Skeletal muscle satellite cell (primary cell): Measurements from ENCODE around the gene PREX1.

Experiments used
- H3K27me3 ChIP-seq: 2 replicates; pipeline ENCODE4 v1.7.0; 2013; ENCODE audit warnings: low read length; ENCODE audit not compliant: control insufficient read depth, insufficient read depth
- H3K36me3 ChIP-seq: 2 replicates; pipeline ENCODE4 v1.7.0; 2013; ENCODE audit warnings: mild to moderate bottlenecking, control low read depth, low read length; ENCODE audit not compliant: insufficient read depth
- H3K4me1 ChIP-seq: 2 replicates; pipeline ENCODE4 v1.7.0; 2013; ENCODE audit warnings: low read length; ENCODE audit not compliant: control insufficient read depth, insufficient read depth
- H3K4me2 ChIP-seq: 2 replicates; pipeline ENCODE4 v1.7.0; 2013; ENCODE audit warnings: mild to moderate bottlenecking, low read length
- H3K4me3 ChIP-seq: 2 replicates; pipeline ENCODE4 v1.7.0; 2013; ENCODE audit warnings: low read length
- H3K9ac ChIP-seq: 2 replicates; pipeline ENCODE4 v1.7.0; 2013; ENCODE audit warnings: mild to moderate bottlenecking, low read depth, low read length, moderate library complexity
- H3K9me3 ChIP-seq: replicated peaks from 2 replicates; pipeline ENCODE4 v1.7.0; 2013; ENCODE audit warnings: mild to moderate bottlenecking, control low read depth, low read length

Gene PREX1

DNA sequence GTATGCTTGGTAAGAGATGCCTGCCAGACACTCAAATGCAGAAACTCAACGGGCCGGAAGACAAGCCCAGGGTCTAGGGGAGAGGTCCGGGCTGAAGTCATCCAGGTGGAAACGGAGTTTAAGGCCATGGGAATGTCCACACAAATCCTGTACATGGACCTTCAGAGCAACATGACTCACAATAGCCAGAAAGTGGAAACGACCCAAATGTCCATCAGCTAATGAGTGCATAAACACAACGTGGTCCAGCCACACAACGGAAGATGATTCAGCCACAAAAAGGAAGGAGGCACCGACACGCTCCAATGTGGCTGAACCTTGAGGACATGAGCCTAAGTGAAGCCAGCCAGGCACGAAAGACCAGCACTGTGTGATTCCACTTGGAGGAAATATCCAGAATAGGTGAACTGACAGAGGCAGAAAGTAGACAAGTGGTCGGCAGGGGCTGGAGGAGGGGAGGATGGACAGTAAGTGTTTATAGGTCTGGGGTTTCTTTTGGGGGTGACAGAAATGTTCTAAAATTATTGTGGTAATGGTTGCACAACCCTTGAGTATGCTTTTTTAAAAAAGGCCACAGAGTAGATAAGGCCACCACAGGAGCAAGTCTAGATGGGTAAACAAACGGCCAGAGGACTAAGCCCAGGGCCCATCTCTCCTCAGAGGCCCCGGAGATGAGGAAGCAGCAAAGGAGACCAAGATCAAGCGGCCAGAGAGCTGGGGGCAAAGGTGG lies 105.6 kb downstream of the PREX1 start:
- Histone ChIP-seq H3K4me3 (no peak overlapping the region), H3K9ac (no peak overlapping the region), H3K4me1 (peaks cover 33% of the 10 kb centered on the region), H3K4me2 (peak overlapping the region; percentile 14), H3K9me3 (no peaks in the 10 kb centered on the region), H3K36me3 (no peaks in the 10 kb centered on the region), H3K27me3 (no peaks in the 10 kb centered on the region)

DNA sequence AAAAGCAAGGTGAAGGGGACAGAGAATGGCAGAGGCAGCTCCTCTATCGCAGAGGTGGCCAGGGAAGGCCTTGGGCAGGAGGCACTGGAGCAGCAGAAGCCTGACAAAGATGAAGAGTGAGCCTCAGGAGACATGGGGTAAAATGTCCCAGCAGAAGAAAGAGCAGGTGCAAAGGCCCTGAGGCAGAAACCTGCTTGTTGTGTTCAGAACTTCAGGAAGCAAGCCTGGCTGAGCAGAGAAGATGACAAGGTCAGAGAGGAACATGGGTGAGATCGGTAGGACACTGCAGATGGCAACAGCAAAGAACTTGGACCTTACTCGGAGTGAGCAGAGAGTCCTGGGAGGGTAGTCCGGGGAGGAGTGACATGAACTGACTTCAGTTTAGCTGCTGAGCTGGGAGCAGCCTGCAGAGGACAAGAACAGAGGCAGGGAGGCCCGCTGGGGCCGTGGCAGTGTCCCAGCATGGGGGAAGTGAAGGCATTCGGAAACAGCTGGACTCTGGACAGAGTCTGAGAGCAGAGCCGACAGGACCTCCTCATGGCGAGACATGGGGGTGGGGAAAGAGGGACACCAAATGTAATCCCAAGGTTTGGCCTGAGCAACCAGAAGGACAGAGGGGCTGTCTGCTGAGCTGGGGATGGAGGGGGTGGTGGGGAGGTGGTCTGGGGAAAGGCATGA lies 106.3 kb downstream of the PREX1 start:
- no peaks in the 10 kb centered on the region for H3K27me3 ChIP-seq
- no peaks in the 10 kb centered on the region for H3K9me3 ChIP-seq
- no peak overlapping the region for H3K4me3 ChIP-seq
- H3K9ac ChIP-seq, result no peak overlapping the region
- no peaks in the 10 kb centered on the region for H3K36me3 ChIP-seq
- no peak overlapping the region for H3K4me2 ChIP-seq
- peaks cover 33% of the 10 kb centered on the region for H3K4me1 ChIP-seq

DNA sequence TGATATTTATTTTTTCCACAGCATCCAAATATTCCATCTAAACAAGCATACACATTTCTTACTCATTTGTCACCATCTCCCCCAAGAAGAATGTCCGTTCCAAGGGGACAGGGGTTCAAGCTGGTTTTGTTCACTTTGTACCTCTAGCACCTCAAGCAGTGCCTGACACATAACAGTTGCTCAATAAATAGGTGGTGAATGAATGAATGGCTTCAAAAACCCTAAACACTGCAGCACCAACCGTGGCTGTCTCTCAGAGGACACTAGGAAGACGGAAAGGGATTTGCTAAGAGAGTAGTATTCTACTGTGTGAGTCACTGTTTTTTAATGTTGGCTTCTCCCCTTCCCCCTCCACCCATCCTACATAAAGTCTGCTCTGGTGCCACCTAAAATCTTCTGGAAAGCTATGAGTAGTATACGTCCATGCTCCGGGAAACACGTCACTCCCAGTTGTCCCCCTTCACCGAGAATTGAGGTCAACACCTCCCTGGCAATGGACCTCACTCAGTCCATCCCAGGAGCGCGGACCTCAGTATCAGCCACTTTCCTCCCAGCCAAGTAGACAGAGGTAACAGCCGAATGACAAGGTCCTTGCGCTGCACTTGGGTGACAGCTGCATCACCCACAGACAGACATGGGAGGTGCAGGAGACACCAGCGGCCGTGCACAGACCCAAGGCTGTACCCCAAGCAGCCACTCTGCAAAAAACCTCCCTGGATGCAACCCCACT lies 107.4 kb downstream of the PREX1 start:
- Histone ChIP-seq H3K9me3 (no peaks in the 10 kb centered on the region), H3K4me3 (no peak overlapping the region), H3K36me3 (no peaks in the 10 kb centered on the region), H3K9ac (no peak overlapping the region), H3K27me3 (no peaks in the 10 kb centered on the region), H3K4me2 (peak overlapping the region; percentile 14), H3K4me1 (peaks cover 33% of the 10 kb centered on the region)

DNA sequence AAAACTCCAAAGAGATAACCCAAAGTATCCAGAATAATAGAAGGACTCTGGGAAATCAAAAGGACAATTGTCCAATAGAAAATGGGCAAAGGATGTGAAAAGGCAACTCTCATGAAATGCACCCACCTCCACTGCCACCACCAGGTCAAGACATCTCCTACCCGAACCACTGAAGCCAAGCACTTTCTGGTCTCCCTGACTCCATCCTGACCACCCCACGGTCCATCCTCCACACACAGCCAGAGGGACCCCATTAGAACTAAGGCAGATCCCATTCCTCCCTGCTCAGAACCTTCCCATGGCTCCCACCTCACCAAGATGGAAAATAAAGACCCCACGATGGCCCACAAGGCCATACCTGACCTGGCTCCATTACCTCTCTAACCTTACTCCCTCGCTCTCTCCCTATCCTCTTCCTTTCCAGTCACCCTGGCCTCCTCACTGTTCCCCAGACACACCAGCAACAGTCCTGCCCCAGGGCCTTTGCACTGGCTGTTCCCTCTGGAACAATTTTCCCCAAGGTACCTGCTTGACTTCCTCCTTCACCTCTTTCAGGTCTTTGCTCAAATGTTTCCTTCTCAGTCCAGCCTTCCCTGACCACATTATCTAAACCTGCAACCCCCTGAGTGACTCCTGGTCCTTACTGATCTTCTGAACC lies 108.1 kb downstream of the PREX1 start:
- peaks cover 33% of the 10 kb centered on the region for H3K4me1 ChIP-seq
- H3K36me3 ChIP-seq, result no peaks in the 10 kb centered on the region
- H3K4me3 ChIP-seq, result no peak overlapping the region
- no peak overlapping the region for H3K9ac ChIP-seq
- H3K27me3 ChIP-seq, result no peaks in the 10 kb centered on the region
- no peaks in the 10 kb centered on the region for H3K9me3 ChIP-seq
- H3K4me2 ChIP-seq, result no peak overlapping the region

DNA sequence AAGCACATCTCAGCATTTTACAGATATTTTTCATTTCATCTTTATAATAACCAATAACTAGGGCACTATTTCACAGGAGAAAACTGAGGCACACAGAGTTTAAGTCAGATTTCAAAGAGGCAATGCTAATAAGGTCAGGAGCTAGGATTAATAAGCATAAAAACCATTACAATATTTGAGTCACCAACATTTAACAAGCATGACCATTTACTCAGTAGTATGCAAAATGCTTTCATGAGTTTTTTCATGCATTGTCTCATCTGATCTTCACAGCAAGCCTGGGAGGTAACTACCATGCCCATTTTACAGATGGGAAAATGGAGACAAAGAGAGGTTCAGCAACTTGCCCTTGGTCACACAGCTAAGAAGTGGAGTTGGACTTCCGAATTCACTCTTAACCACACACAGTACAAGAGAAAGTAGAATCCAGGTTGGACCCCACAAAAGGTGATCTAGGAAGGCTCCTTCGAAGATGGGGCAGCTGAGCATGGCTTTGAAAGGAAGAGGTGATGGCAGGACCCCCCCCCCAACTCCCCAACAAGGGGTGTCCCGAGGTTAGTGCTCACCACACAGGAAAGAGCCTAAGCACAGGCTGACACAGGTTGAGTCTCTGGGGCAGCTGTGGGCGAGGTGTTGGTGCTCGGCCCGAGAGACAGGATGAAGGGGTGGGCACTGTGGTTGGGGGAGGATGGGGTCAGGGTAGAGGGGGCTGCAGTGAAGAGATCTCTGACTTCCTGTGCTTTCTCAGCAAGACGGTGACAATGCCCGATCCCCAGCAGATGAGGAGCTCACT lies 108.8 kb downstream of the PREX1 start:
- Histone ChIP-seq H3K4me3 (no peak overlapping the region), H3K27me3 (no peaks in the 10 kb centered on the region), H3K36me3 (no peaks in the 10 kb centered on the region), H3K9ac (no peak overlapping the region), H3K4me2 (no peak overlapping the region), H3K9me3 (no peaks in the 10 kb centered on the region), H3K4me1 (peaks cover 33% of the 10 kb centered on the region)

DNA sequence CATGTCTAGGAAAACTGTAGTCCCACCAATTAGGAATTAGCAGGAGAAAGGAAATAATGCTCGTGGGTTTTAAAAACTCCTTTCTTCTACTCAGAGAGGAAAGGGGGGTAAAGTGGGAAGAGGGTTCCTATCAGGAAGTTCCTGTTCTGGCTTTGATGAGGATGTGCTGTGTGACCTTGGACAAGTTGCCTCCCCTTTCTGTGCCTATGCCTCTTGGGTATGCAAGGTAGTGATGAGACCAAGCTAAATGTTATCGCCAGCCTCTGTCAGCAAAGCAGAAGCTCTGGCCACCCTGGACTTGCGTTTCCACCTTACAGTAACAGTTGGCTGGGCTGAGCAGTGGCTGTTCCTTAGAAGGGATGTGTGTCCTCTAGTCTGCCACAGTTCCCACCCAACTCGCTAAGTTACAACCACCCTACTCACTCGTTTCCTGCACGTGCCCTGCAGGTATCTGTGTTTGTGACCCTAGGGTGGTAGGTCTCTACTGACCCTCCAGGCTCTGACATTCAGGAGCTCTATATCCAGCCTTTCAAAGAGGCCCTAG lies 110.0 kb downstream of the PREX1 start:
- Histone ChIP-seq H3K4me2 (no peak overlapping the region), H3K27me3 (no peaks in the 10 kb centered on the region), H3K36me3 (no peaks in the 10 kb centered on the region), H3K4me1 (peaks cover 21% of the 10 kb centered on the region), H3K9me3 (no peaks in the 10 kb centered on the region), H3K9ac (no peak overlapping the region), H3K4me3 (no peak overlapping the region)

DNA sequence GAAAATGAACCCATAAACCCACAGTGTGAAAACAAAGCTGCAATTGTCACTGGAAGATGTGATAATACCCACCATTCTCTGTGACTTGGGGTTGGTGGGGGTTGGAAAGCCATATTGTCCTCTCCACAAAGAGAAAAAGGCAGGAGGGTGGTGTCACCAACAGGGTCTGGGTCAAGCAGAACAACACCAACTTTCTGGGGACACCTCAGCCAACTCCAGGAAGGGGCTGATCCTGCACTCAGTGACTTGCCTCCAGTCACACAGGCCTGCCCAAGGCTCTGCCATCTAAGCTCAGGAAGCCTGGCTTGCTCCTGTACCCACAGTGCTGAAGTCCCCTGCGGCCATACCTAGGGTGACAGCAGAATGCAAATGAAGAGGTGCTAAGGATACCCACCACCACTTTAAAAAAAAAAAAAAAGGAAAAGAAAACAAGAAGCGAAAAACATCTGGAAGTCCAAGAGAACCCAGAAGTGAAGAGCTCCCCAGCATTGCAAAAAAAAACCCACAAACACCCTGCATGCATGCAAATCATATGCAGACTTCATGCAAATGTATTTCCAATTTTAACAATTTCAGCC lies 110.6 kb downstream of the PREX1 start:
- Histone ChIP-seq H3K4me1 (peaks cover 15% of the 10 kb centered on the region), H3K27me3 (no peaks in the 10 kb centered on the region), H3K4me2 (no peak overlapping the region), H3K9ac (no peak overlapping the region), H3K36me3 (no peaks in the 10 kb centered on the region), H3K9me3 (no peaks in the 10 kb centered on the region), H3K4me3 (no peak overlapping the region)

DNA sequence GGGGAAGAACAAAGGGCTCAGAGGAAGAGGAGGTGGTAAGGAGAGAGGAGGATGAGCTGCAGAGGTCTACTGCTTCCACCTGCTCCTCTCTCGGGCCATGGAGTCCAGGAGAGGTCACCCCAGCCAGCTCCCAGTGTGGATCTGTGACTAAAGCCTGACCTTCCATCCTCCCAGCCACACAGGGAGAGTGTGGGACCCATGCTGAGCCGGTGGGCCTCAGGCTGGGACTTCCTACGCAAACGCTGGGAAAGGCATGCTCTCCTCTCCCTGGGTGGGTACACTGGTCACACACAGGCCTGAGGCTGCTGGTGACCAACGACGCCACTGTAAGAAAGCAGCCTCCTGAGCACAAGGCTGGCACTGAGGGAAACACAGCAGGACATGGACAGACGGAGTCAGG lies 111.3 kb downstream of the PREX1 start:
- H3K9me3 ChIP-seq, result no peaks in the 10 kb centered on the region
- H3K4me3 ChIP-seq, result no peak overlapping the region
- no peak overlapping the region for H3K4me2 ChIP-seq
- peaks cover 8% of the 10 kb centered on the region for H3K4me1 ChIP-seq
- H3K27me3 ChIP-seq, result no peaks in the 10 kb centered on the region
- H3K36me3 ChIP-seq, result no peaks in the 10 kb centered on the region
- no peak overlapping the region for H3K9ac ChIP-seq

DNA sequence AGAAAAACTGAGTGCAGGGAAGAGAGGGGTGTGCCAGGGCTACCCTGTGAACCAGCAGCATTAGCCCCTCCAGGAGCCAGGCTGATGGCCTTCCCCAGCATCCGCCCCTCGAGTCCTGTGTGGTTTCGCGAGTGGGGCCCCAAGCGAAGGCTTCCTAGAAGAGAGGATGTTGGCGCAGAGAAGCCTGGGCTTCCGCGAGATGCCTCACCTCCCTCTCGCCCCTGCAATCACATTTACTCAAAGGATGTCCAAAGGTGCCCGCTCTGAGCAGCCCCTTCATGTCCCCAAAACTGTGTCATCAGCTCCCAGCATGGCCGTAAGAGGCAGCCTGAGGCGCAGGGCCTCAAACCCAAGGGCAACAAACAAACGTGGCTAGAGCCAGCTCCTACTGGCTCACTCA lies 111.7 kb downstream of the PREX1 start:
- Histone ChIP-seq H3K4me2 (no peak overlapping the region), H3K9ac (no peak overlapping the region), H3K4me3 (no peak overlapping the region), H3K27me3 (no peaks in the 10 kb centered on the region), H3K4me1 (peaks cover 8% of the 10 kb centered on the region), H3K9me3 (no peaks in the 10 kb centered on the region), H3K36me3 (no peaks in the 10 kb centered on the region)

DNA sequence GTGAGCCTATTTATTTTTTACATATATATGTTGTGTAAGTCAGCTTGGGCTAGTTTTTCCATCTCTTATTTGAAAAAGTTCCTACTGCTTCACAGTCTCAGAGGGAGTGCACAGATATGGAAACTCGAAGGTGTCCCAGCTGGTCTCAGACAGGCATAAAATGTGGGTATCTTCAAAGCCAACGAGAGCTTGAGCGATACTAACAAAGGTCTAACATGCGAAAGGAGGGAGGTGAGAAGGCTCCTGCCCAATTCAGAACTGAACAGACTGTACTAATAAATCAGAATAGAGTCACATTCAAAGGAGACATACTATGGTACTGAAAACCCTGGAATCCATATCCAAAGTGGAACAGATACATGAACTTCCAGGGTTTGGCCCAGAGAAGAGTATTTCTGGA lies 113.0 kb downstream of the PREX1 start:
- Histone ChIP-seq H3K9me3 (no peaks in the 10 kb centered on the region), H3K9ac (no peak overlapping the region), H3K27me3 (no peaks in the 10 kb centered on the region), H3K4me3 (no peak overlapping the region), H3K36me3 (no peaks in the 10 kb centered on the region), H3K4me1 (no peaks in the 10 kb centered on the region), H3K4me2 (no peak overlapping the region)
